Measurements from ENCODE around the gene AKIRIN1. TPM values are rescaled to one million over a fixed set of nuclear protein-coding genes. Genes with fewer than 3 reads are reported as not detected.
"Not testable (repeated sequence)": the region's sequence is repeated elsewhere in the genome, so short reads cannot be mapped to it uniquely, and the experiment has no call there.

The AKIRIN1 gene
- 55.0 TPM for total RNA-seq

GRCh38 chr1:38990738-38991637 lies at the start of gene AKIRIN1:
Gene AKIRIN1 (plus strand): TSS chr1:38991276. CDS start chr1:38991381, 105 bp downstream.
- FAIRE-seq = no peak

GRCh38 chr1:38941527-38942019 lies 49.5 kb upstream of the AKIRIN1 start, which contains the start of gene RHBDL2:
Gene RHBDL2 (minus strand): TSS chr1:38941830. CDS start chr1:38919212, 22,618 bp downstream.
- DNase-seq (ENCODE audit: low spot score in 2 of 2) (peak; percentile 32 to 64), FAIRE-seq (no peak)

More at GRCh38 chr1:38990738-38991637, at the start of gene AKIRIN1:
- DNase-seq (ENCODE audit: low spot score in 2 of 2) = peak; percentile 99

- DNase-seq (ENCODE audit: low spot score in 2 of 2) = no peak
Measured at GRCh38 chr1:38942664-38943428, 48.2 kb upstream of the AKIRIN1 start.

GRCh38 chr1:38944547-38944946 lies 46.5 kb upstream of the AKIRIN1 start:
- FAIRE-seq (no peak), DNase-seq (ENCODE audit: low spot score in 2 of 2) (no peak)

More at GRCh38 chr1:38942664-38943428, 48.2 kb upstream of the AKIRIN1 start:
- FAIRE-seq = no peak

- FAIRE-seq (no peak), DNase-seq (ENCODE audit: low spot score in 2 of 2) (no peak)
Measured at GRCh38 chr1:38950553-38950952, 40.5 kb upstream of the AKIRIN1 start.

GRCh38 chr1:38953433-38953860 lies 37.6 kb upstream of the AKIRIN1 start:
- FAIRE-seq = no peak
- DNase-seq (ENCODE audit: low spot score in 2 of 2) = no peak

GRCh38 chr1:38958967-38959366 lies 32.1 kb upstream of the AKIRIN1 start:
- no peak for DNase-seq (ENCODE audit: low spot score in 2 of 2)

GRCh38 chr1:38962113-38962512 lies 29.0 kb upstream of the AKIRIN1 start:
- FAIRE-seq = no peak
- DNase-seq (ENCODE audit: low spot score in 2 of 2) = no peak

More at GRCh38 chr1:38958967-38959366, 32.1 kb upstream of the AKIRIN1 start:
- no peak for FAIRE-seq

GRCh38 chr1:38962560-38962959 lies 28.5 kb upstream of the AKIRIN1 start:
- FAIRE-seq = no peak
- DNase-seq (ENCODE audit: low spot score in 2 of 2) = no peak

GRCh38 chr1:38964140-38964548 lies 26.9 kb upstream of the AKIRIN1 start:
- FAIRE-seq = no peak
- no peak for DNase-seq (ENCODE audit: low spot score in 2 of 2)

- not testable (repeated sequence) for FAIRE-seq; DNase-seq (ENCODE audit: low spot score in 2 of 2)
Measured at GRCh38 chr1:38973145-38973544, 17.9 kb upstream of the AKIRIN1 start.

- DNase-seq (ENCODE audit: low spot score in 2 of 2) (no peak), FAIRE-seq (no peak)
Measured at GRCh38 chr1:38973659-38974437, 17.2 kb upstream of the AKIRIN1 start.

- DNase-seq (ENCODE audit: low spot score in 2 of 2); FAIRE-seq: not testable (repeated sequence)
Measured at GRCh38 chr1:38977399-38978244, 13.5 kb upstream of the AKIRIN1 start.

- not testable (repeated sequence) for DNase-seq (ENCODE audit: low spot score in 2 of 2); FAIRE-seq
Measured at GRCh38 chr1:38978245-38978542, 12.9 kb upstream of the AKIRIN1 start.

- not testable (repeated sequence) for DNase-seq (ENCODE audit: low spot score in 2 of 2); FAIRE-seq
Measured at GRCh38 chr1:38979380-38979779, 11.7 kb upstream of the AKIRIN1 start.

- FAIRE-seq (no peak), DNase-seq (ENCODE audit: low spot score in 2 of 2) (no peak)
Measured at GRCh38 chr1:38989979-38990378, 1.1 kb upstream of the AKIRIN1 start.

GRCh38 chr1:38990386-38990737 lies 714 bp upstream of the AKIRIN1 start:
- DNase-seq (ENCODE audit: low spot score in 2 of 2) = no peak
- FAIRE-seq = no peak

GRCh38 chr1:38991638-38992411 lies 749 bp downstream of the AKIRIN1 start:
- peak; percentile 37 to 38 for DNase-seq (ENCODE audit: low spot score in 2 of 2)
- no peak for FAIRE-seq
